Measurements from ENCODE around the gene PATL2.
A peak's percentile ranks its signal among the peaks of the same experiment; 100 is the strongest.

The PATL2 gene

DNA sequence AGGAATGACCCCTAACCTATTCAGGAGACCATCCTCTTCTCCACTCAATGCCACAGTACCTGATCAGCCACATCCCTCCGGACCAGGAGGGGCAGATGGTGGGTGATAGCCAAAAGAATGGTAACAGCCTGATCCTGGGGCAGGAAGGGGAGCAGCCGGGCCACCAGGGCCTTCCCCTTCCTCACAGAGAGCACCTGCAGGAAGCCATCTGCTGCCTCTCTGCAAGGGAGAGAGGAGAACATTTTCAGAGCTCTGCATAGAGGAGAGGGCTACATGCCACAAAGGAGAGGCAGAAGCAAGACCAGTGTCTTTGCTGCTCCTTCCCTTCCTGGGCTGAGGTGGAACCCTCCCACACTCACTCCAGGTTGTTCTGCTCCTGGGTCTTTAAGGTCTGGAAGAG, 42.2 kb downstream of the PATL2 start:
- no peak for DNase-seq (ENCODE audit: insufficient read length, low spot score)
- FAIRE-seq, result no peak
- TF ChIP-seq POLR2AphosphoS5 (IDR thresholded peaks at IDR 0.05; ENCODE audit: low read depth, low read length), result no peak
- TF ChIP-seq TAF1 (IDR thresholded peaks at IDR 0.05; ENCODE audit: low read depth, low read length), result no peak
- no peak for TF ChIP-seq PAX5 (IDR thresholded peaks at IDR 0.05; ENCODE audit: insufficient read depth, low read length, severe bottlenecking)
- no peak for TF ChIP-seq SPI1 (IDR thresholded peaks at IDR 0.05; ENCODE audit: low read depth, low read length)
- TF ChIP-seq POLR2A (IDR thresholded peaks at IDR 0.05; ENCODE audit: low read depth, low read length), result no peak
- TF ChIP-seq POU2F2 (IDR thresholded peaks at IDR 0.05; ENCODE audit: low read depth, low read length), result no peak

- TF ChIP-seq PAX5 (IDR thresholded peaks at IDR 0.05; ENCODE audit: insufficient read depth, low read length, severe bottlenecking), result no peak
- no peak for TF ChIP-seq POU2F2 (IDR thresholded peaks at IDR 0.05; ENCODE audit: low read depth, low read length)
- no peak for TF ChIP-seq SPI1 (IDR thresholded peaks at IDR 0.05; ENCODE audit: low read depth, low read length)
- TF ChIP-seq POLR2AphosphoS5 (IDR thresholded peaks at IDR 0.05; ENCODE audit: low read depth, low read length), result no peak
- no peak for FAIRE-seq
- DNase-seq (ENCODE audit: insufficient read length, low spot score), result no peak
These were observed 44.1 kb downstream of the PATL2 start for GRCh38 chr15:44667039-44667360.

DNA sequence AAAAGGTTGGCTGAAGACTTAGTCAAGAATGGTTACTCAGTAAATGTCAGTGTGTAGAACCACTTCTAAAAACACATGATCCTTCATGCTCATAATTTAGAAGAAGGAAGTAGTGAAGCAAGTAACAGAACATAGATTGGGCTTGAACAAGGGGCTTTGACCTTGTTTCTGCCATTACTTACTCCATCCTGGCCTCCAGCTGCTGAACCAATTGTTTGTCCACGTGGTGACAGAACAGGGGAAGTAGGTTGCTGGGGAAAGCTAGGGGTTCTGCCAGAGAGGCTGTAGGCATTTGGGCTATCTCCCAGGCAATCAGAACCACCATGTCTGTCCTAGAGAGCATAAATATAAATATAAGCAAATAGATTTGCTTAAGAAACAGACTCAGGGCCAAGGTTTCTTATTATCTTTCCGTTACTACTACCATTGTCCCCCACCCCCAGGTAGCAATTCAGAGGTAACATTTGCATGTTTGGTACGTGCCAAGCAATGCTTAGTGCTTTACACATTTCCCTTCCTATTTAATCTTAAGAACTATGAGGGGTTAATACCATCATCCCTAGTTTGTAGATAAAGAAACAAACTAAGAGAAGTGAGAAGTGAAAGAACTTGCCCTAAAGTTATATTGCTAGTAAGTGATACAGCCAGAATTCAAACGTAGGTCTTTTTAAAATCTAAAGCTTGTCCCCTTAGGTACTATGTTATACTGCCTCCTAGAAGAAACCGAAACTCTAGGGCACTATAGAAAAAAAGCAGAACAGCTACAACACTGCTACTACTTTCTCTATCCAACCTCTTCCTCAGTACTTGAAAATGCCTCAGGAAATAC, 44.7 kb downstream of the PATL2 start:
- FAIRE-seq (peak; percentile 80), DNase-seq (ENCODE audit: insufficient read length, low spot score) (no peak)
- TF ChIP-seq SPI1 (IDR thresholded peaks at IDR 0.05; ENCODE audit: low read depth, low read length), result peak; percentile 86
- peak; percentile 66; the same call in 1 of the 2 replicates for TF ChIP-seq POU2F2 (IDR thresholded peaks at IDR 0.05; ENCODE audit: low read depth, low read length)
- TF ChIP-seq TAF1 (IDR thresholded peaks at IDR 0.05; ENCODE audit: low read depth, low read length), result no peak

DNA sequence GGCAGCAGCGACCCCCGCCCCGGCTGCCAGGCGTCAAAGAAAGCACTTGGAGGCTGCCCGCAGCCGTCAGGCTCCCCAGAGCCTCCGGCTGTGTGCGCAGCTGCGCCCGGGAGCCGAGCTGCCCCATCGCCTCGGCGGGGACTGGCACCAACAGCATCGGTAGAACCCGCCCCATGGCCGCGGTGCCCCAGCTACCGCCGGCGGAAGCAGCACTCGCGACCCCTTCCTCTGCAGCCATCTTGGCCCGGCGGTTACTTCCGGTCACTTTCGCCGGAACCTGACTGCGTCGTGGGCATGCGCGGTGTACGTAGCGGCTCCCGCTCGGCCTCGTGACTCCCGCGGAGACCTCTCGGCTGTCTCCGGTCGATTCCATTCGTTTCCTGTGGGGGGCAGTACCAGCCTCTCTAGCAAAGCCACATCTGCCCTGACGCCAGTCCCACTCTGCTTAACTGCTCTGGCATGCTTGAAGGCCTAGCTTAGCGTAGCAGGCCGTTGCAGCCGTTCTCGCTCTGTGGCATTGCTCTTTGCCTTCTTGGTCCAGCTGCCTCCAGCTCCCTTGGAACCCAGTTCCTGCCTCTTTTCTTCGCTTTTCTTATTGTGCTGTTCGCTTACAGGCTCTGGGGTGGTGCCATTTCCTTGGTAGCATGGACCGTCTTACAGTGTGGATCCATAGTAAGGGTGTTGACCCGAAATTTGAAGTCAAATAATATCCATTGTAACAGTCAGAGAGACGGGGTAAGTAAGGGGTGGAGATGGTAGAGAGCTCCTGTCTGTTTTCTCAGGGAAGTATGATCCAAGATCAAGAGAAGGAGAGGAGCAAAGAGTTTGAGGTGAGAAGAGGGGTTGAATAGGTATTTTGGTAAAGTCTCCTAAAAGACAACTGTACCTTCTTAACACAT, 47.5 kb downstream of the PATL2 start, which contains the start of gene SPG11:
TSS of gene SPG11 (minus strand) at position 253 of the 899 bp plus-strand sequence. CDS start at position 238, 15 bp downstream.
- DNase-seq (ENCODE audit: insufficient read length, low spot score), result peak; percentile 72
- FAIRE-seq, result peak; percentile 100
- no peak for TF ChIP-seq PAX5 (IDR thresholded peaks at IDR 0.05; ENCODE audit: insufficient read depth, low read length, severe bottlenecking)
- peak; percentile 94 for TF ChIP-seq POLR2AphosphoS5 (IDR thresholded peaks at IDR 0.05; ENCODE audit: low read depth, low read length)
- peak; percentile 93 for TF ChIP-seq TAF1 (IDR thresholded peaks at IDR 0.05; ENCODE audit: low read depth, low read length)
- peak; percentile 97 for TF ChIP-seq POLR2A (IDR thresholded peaks at IDR 0.05; ENCODE audit: low read depth, low read length)
- TF ChIP-seq POU2F2 (IDR thresholded peaks at IDR 0.05; ENCODE audit: low read depth, low read length), result peak; percentile 6
- peak; percentile 58 for TF ChIP-seq SPI1 (IDR thresholded peaks at IDR 0.05; ENCODE audit: low read depth, low read length)

DNA sequence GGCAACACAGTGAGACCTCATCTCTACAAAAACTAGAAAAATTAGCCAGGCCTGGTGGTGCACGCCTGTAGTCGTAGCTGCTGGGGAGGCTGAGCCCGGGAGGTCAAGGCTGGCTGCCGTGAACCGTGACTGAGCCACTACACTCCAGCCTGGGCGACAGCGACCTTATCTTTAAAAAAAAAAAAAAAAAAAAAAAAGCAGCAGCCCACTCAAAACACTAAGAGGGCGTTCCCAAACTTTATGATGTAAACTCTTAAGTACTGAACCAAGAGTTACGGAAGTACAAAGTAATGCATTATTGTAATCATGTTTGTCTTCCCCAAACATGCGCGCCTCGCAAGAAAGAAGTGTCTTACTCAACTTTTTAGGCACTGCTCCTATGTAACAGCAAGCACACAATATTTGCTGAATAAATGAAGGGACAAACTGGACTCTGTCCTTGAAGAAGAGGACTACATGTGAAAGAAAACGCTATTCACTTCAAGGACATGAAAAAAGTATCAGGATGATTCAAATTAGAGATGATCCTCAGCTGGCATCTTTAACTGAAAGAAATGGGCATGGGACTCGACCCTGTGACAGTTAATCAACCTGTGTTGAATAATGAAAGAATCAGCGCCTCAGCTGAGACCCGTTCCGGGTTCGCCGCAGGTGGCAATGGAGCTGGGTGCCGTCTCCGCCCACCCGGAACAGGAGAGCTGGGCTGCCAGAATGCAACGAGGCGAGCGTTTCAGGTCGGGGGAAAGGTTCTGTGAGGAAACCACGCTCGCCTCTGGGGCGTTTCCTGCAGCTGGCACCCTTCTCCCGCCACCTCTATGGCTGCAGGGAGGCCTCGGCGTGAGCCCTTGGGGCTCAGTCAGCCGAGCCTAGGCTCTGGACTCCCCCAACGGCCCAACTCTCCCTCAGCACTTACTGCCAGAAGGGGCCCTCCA, 48.4 kb downstream of the PATL2 start:
- no peak for FAIRE-seq
- TF ChIP-seq POLR2A (IDR thresholded peaks at IDR 0.05; ENCODE audit: low read depth, low read length) (0 out of 2 replicates have a peak, but pooled peaks have one; percentile 46), PAX5 (IDR thresholded peaks at IDR 0.05; ENCODE audit: insufficient read depth, low read length, severe bottlenecking) (peak; percentile 64), SPI1 (IDR thresholded peaks at IDR 0.05; ENCODE audit: low read depth, low read length) (no peak), POU2F2 (IDR thresholded peaks at IDR 0.05; ENCODE audit: low read depth, low read length) (peak; percentile 35; the same call in 1 of the 2 replicates), TAF1 (IDR thresholded peaks at IDR 0.05; ENCODE audit: low read depth, low read length) (0 out of 2 replicates have a peak, but pooled peaks have one; percentile 13), POLR2AphosphoS5 (IDR thresholded peaks at IDR 0.05; ENCODE audit: low read depth, low read length) (no peak)
- peak; percentile 35 for DNase-seq (ENCODE audit: insufficient read length, low spot score)

DNA sequence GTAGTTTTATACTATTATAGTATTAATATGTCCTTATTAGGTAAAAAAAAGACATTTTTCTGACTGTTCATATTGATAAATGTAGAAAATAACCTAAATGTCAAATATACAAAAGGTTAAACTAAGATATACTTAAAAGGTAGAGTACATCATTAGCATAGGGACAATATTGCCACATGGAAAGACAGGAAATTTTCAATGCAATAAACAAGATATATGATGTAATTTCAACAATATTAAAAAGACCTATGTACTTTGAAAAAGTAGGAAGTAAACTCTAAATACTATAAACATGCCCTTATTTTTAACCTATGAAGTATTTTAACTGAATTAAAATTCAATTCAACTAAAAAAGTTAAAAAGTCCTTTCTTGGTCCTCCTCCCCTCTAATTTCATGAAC, 49.5 kb downstream of the PATL2 start:
- TF ChIP-seq POLR2AphosphoS5 (IDR thresholded peaks at IDR 0.05; ENCODE audit: low read depth, low read length) (no peak), POU2F2 (IDR thresholded peaks at IDR 0.05; ENCODE audit: low read depth, low read length) (no peak), PAX5 (IDR thresholded peaks at IDR 0.05; ENCODE audit: insufficient read depth, low read length, severe bottlenecking) (no peak), POLR2A (IDR thresholded peaks at IDR 0.05; ENCODE audit: low read depth, low read length) (no peak), TAF1 (IDR thresholded peaks at IDR 0.05; ENCODE audit: low read depth, low read length) (no peak), SPI1 (IDR thresholded peaks at IDR 0.05; ENCODE audit: low read depth, low read length) (no peak)
- no peak for FAIRE-seq
- DNase-seq (ENCODE audit: insufficient read length, low spot score), result no peak

- TF ChIP-seq POU2F2 (IDR thresholded peaks at IDR 0.05; ENCODE audit: low read depth, low read length) (no peak), PAX5 (IDR thresholded peaks at IDR 0.05; ENCODE audit: insufficient read depth, low read length, severe bottlenecking) (no peak), SPI1 (IDR thresholded peaks at IDR 0.05; ENCODE audit: low read depth, low read length) (no peak), POLR2A (IDR thresholded peaks at IDR 0.05; ENCODE audit: low read depth, low read length) (no peak), TAF1 (IDR thresholded peaks at IDR 0.05; ENCODE audit: low read depth, low read length) (no peak), POLR2AphosphoS5 (IDR thresholded peaks at IDR 0.05; ENCODE audit: low read depth, low read length) (no peak)
- no peak for FAIRE-seq
- no peak for DNase-seq (ENCODE audit: insufficient read length, low spot score)
These were observed 52.1 kb downstream of the PATL2 start for GRCh38 chr15:44659056-44659455.

DNA sequence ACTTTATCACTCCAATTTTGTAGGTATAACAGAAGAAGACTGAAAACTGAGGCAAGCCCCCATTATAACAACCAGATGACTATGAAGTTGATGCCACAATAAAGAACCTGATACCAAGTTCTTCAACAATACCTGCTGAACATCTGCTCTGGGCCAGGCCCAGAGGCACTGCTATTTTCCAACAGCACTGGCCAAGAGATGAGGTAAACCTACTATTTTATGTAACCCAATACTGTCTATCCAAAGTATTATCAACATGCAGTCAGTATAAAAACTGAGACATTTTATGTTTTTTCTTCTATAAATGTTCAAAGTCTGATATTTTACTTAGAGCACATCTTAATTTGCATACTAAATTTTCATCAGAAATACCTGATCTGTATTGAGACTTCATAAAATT, 53.7 kb downstream of the PATL2 start:
- DNase-seq (ENCODE audit: insufficient read length, low spot score) (no peak), FAIRE-seq (no peak)
- TF ChIP-seq POU2F2 (IDR thresholded peaks at IDR 0.05; ENCODE audit: low read depth, low read length) (no peak), SPI1 (IDR thresholded peaks at IDR 0.05; ENCODE audit: low read depth, low read length) (no peak), POLR2AphosphoS5 (IDR thresholded peaks at IDR 0.05; ENCODE audit: low read depth, low read length) (no peak), POLR2A (IDR thresholded peaks at IDR 0.05; ENCODE audit: low read depth, low read length) (no peak), TAF1 (IDR thresholded peaks at IDR 0.05; ENCODE audit: low read depth, low read length) (no peak), PAX5 (IDR thresholded peaks at IDR 0.05; ENCODE audit: insufficient read depth, low read length, severe bottlenecking) (no peak)

Data from GM12891 (cell line).